ENCODE measurements around the gene TBC1D17.

DNA sequence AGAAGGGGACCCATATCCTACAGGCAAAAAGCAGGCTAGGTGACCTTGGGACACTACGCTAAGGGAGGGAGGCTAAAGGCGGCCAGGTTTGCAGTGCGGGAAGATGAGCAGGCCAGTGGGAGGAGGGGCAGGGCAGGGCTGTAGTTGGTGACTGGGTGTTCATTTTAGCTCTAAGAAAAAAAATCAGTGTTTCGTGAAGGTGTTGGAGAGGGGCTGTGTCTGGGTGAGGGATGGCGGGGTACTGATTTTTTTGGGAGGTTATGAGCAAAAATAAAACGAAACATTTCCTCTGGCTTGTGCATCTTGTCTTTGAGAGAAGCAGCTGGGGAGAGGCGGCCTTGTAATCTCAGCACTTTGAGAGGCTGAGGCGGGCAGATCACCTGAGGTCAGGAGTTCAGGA, 56.1 kb downstream of the TBC1D17 start:
- TF ChIP-seq, protein P1, sequence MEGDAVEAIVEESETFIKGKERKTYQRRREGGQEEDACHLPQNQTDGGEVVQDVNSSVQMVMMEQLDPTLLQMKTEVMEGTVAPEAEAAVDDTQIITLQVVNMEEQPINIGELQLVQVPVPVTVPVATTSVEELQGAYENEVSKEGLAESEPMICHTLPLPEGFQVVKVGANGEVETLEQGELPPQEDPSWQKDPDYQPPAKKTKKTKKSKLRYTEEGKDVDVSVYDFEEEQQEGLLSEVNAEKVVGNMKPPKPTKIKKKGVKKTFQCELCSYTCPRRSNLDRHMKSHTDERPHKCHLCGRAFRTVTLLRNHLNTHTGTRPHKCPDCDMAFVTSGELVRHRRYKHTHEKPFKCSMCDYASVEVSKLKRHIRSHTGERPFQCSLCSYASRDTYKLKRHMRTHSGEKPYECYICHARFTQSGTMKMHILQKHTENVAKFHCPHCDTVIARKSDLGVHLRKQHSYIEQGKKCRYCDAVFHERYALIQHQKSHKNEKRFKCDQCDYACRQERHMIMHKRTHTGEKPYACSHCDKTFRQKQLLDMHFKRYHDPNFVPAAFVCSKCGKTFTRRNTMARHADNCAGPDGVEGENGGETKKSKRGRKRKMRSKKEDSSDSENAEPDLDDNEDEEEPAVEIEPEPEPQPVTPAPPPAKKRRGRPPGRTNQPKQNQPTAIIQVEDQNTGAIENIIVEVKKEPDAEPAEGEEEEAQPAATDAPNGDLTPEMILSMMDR (IDR thresholded peaks at IDR 0.05) = no peak
- TF ChIP-seq POLR2A (IDR thresholded peaks at IDR 0.05) = no peak
